K562 (cell line): Measurements from ENCODE around the gene FAAP100. TPM values are rescaled to one million over a fixed set of nuclear protein-coding genes. Genes with fewer than 3 reads are reported as not detected.
A peak's percentile ranks its signal among the peaks of the same experiment; 100 is the strongest.

Source experiments
- CBX1 ChIP-seq: sonication (generic); IDR thresholded peaks from 2 replicates; pipeline ENCODE4 v1.6.1; 2016; ENCODE audit warnings: antibody characterized with exemption, low read depth, mild to moderate bottlenecking
- E2F1 ChIP-seq: sonication (generic); formaldehyde crosslinking; IDR thresholded peaks from 2 replicates; pipeline ENCODE4 v1.8.1; 2023; ENCODE audit warnings: mild to moderate bottlenecking, missing genetic modification reagents, moderate library complexity
- EGR1 ChIP-seq: fragments of 450-650 bp; conservative IDR thresholded peaks from 2 replicates; pipeline ENCODE4 v1.6.1; 2017; ENCODE audit warnings: mild to moderate bottlenecking
- FOXM1 ChIP-seq, 2 experiments: fragments of 450-650 bp in 1 of 2; sonication (generic) in 1 of 2; formaldehyde crosslinking in 1 of 2; IDR thresholded peaks; 2 replicates each; pipeline versions ENCODE4 v1.6.1 to v1.9.0; 2017 to 2022; ENCODE audit warnings: low read depth in 2 of 2, mild to moderate bottlenecking in 2 of 2, missing genetic modification reagents in 1 of 2, moderate library complexity in 1 of 2
- GABPA ChIP-seq: fragments of 200-800 bp; sonication (Bioruptor generic); conservative IDR thresholded peaks from 2 replicates; pipeline ENCODE4 v1.6.1; 2016; ENCODE audit warnings: low read depth, missing genetic modification characterization, missing compliant biosample characterization
- HMG20B ChIP-seq: fragments of 250-450 bp; sonication (Bioruptor Pico); IDR thresholded peaks from 2 replicates; pipeline ENCODE4 v1.5.0; 2021; ENCODE audit warnings: mild to moderate bottlenecking
- HOXB6 ChIP-seq: fragments of 250-450 bp; sonication (Bioruptor Pico); IDR thresholded peaks from 2 replicates; pipeline ENCODE4 v1.5.1; 2022; ENCODE audit warnings: mild to moderate bottlenecking, borderline replicate concordance
- MAX ChIP-seq: sonication (generic); formaldehyde crosslinking; IDR thresholded peaks from 2 replicates; pipeline ENCODE4 v1.9.0; 2022; ENCODE audit warnings: mild to moderate bottlenecking, missing genetic modification reagents
- MCM3 ChIP-seq: fragments of 450-650 bp; IDR thresholded peaks from 2 replicates; pipeline ENCODE4 v1.6.1; 2016
- MLLT1 ChIP-seq, 2 experiments: fragments of 450-650 bp; IDR thresholded peaks; 2 replicates each; pipeline ENCODE4 v1.6.1; 2016
- NR0B1 ChIP-seq: fragments of 450-650 bp; IDR thresholded peaks from one replicate; pipeline ENCODE4 v1.6.1; 2018; ENCODE audit warnings: mild to moderate bottlenecking, moderate library complexity; ENCODE audit not compliant: partially characterized antibody
- PYGO2 ChIP-seq: fragments of 450-650 bp; IDR thresholded peaks from 2 replicates; pipeline ENCODE4 v1.6.1; 2016; ENCODE audit warnings: mild to moderate bottlenecking, missing genetic modification characterization, moderate library complexity, missing compliant biosample characterization
- RAD51 ChIP-seq: fragments of 450-650 bp; IDR thresholded peaks from 2 replicates; pipeline ENCODE4 v1.7.1; 2016; ENCODE audit warnings: low read depth, mild to moderate bottlenecking, borderline replicate concordance
- RBFOX2 ChIP-seq: fragments of 200-400 bp; formaldehyde crosslinking; IDR thresholded peaks from 2 replicates; pipeline ENCODE4 v1.6.1; 2017; ENCODE audit warnings: low read depth, mild to moderate bottlenecking, low read length, moderate library complexity
- SP2 ChIP-seq: IDR thresholded peaks from 2 replicates; pipeline ENCODE4 v1.6.1; 2011; ENCODE audit warnings: mild to moderate bottlenecking, low read depth, low read length, moderate library complexity; ENCODE audit not compliant: poor library complexity, severe bottlenecking; ENCODE audit errors: extremely low read depth
- TEAD1 ChIP-seq, 2 experiments: fragments of 450-650 bp in 1 of 2; sonication (generic) in 1 of 2; formaldehyde crosslinking; IDR thresholded peaks; 2 replicates each; pipeline versions ENCODE4 v1.4.0 to v1.8.0; 2020 to 2022; ENCODE audit warnings: mild to moderate bottlenecking in 2 of 2, missing genetic modification reagents in 1 of 2
- ZBED1 ChIP-seq: IDR thresholded peaks from 2 replicates; pipeline ENCODE4 v1.6.1; 2014
- ZKSCAN3 ChIP-seq: fragments of 250-450 bp; sonication (Bioruptor Pico); IDR thresholded peaks from 2 replicates; pipeline ENCODE4 v1.4.0; 2020
- ZNF444 ChIP-seq: fragments of 250-450 bp; sonication (Bioruptor Pico); IDR thresholded peaks from 2 replicates; pipeline ENCODE4 v1.4.0; 2020; ENCODE audit warnings: mild to moderate bottlenecking, moderate library complexity
- ZZZ3 ChIP-seq: fragments of 450-650 bp; IDR thresholded peaks from 2 replicates; pipeline ENCODE4 v1.6.1; 2016; ENCODE audit warnings: antibody characterized with exemption, mild to moderate bottlenecking, moderate library complexity
- polyA plus RNA-seq, 8 experiments: library from polyadenylated mRNA; depleted of rRNA in 4 of 8; stranded (reverse) in 5 of 8; unstranded in 3 of 8; fragments of >200 nt; fragmentation: Nextera tagmentation in 2 of 8; fragmentation: Illumina TruSeq in 1 of 8; extraction: Ambion mirVana in 2 of 8; extraction: Trizol in 1 of 8; gene quantifications; 2 replicates each; pipeline versions ENCODE4 v1.2.1 to v1.2.3, GENCODE V29; 2011 to 2014; ENCODE audit warnings: inconsistent platforms in 1 of 8, missing spikeins in 1 of 8
- total RNA-seq, 7 experiments: library from RNA; depleted of rRNA in 6 of 7; stranded (reverse); fragments of >200 nt in 6 of 7; fragmentation: Illumina TruSeq in 2 of 7; extraction: Trizol in 2 of 7; gene quantifications; 2 replicates each; pipeline versions ENCODE4 v1.2.1 to v1.2.3, GENCODE V29; 2011 to 2021; ENCODE audit warnings: low replicate concordance in 1 of 7
- TF ChIP-seq, protein P1 (sequence below), 2 experiments: fragments of 450-650 bp; conservative IDR thresholded peaks; 2 replicates each; pipeline ENCODE4 v1.6.1; 2017; ENCODE audit warnings: mild to moderate bottlenecking in 2 of 2, moderate library complexity in 2 of 2

FAAP100 gene
- total and polyA plus RNA-seq, 9 of the 15 experiments (the other 6 are each of a cell fraction or from before 2014, with no cell fraction given), result 0.31 to 51.2 (median 12.6) TPM

- TF ChIP-seq HMG20B (CRISPR knock-in tag) (no peak), TEAD1 (CRISPR knock-in tag; IDR thresholded peaks at IDR 0.05) (0 out of 4 replicates have a peak, but pooled peaks of 1 of the 2 experiments have one; percentile 65), NR0B1 (no peak), MAX (CRISPR knock-in tag) (peak; percentile 81), ZKSCAN3 (CRISPR knock-in tag) (no peak), ZNF444 (CRISPR knock-in tag) (no peak), PYGO2 (tag) (no peak), ZZZ3 (no peak), RAD51 (0 out of 2 replicates have a peak, but pooled peaks have one; percentile 42), RBFOX2 (peak; percentile 93), FOXM1 (IDR thresholded peaks at IDR 0.05; ENCODE audit: low read depth) (no peak), FOXM1 (CRISPR knock-in tag; IDR thresholded peaks at IDR 0.05; ENCODE audit: low read depth) (0 out of 2 replicates have a peak, but pooled peaks have one; percentile 26), MCM3 (no peak), ZBED1 (0 out of 2 replicates have a peak, but pooled peaks have one; percentile 40), E2F1 (peak; percentile 47; the same call in 1 of the 2 replicates), CBX1 (peak; percentile 39; the same call in 1 of the 2 replicates), MLLT1 (IDR thresholded peaks at IDR 0.05) (no peak), SP2 (no peak), HOXB6 (no peak), EGR1 (peak; percentile 93), GABPA (tag) (peak; percentile 75)
- TF ChIP-seq, protein P1, sequence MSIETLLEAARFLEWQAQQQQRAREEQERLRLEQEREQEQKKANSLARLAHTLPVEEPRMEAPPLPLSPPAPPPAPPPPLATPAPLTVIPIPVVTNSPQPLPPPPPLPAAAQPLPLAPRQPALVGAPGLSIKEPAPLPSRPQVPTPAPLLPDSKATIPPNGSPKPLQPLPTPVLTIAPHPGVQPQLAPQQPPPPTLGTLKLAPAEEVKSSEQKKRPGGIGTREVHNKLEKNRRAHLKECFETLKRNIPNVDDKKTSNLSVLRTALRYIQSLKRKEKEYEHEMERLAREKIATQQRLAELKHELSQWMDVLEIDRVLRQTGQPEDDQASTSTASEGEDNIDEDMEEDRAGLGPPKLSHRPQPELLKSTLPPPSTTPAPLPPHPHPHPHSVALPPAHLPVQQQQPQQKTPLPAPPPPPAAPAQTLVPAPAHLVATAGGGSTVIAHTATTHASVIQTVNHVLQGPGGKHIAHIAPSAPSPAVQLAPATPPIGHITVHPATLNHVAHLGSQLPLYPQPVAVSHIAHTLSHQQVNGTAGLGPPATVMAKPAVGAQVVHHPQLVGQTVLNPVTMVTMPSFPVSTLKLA (conservative IDR thresholded peaks at IDR 0.05), result peak; percentile 95 to 97
Measured at GRCh38 chr17:81552244-81553017, at the start of gene FAAP100 (continued).
